ENCODE measurements around the gene OR51L1. TPM values are rescaled to one million over a fixed set of nuclear protein-coding genes. Genes with fewer than 3 reads are reported as not detected.
A peak's percentile ranks its signal among the peaks of the same experiment; 100 is the strongest.

The OR51L1 gene
- total RNA-seq, 1 donor = not detected

- TF ChIP-seq, protein P1, sequence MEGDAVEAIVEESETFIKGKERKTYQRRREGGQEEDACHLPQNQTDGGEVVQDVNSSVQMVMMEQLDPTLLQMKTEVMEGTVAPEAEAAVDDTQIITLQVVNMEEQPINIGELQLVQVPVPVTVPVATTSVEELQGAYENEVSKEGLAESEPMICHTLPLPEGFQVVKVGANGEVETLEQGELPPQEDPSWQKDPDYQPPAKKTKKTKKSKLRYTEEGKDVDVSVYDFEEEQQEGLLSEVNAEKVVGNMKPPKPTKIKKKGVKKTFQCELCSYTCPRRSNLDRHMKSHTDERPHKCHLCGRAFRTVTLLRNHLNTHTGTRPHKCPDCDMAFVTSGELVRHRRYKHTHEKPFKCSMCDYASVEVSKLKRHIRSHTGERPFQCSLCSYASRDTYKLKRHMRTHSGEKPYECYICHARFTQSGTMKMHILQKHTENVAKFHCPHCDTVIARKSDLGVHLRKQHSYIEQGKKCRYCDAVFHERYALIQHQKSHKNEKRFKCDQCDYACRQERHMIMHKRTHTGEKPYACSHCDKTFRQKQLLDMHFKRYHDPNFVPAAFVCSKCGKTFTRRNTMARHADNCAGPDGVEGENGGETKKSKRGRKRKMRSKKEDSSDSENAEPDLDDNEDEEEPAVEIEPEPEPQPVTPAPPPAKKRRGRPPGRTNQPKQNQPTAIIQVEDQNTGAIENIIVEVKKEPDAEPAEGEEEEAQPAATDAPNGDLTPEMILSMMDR (IDR thresholded peaks at IDR 0.05; ENCODE audit: extremely low read depth, low read depth, low read length) = no peak
- Histone ChIP-seq H3K36me3 (ENCODE audit: insufficient read depth, low read length) (no peaks in the 10 kb centered on the region), H3K27ac (ENCODE audit: low read depth, low read length) (no peak overlapping the region), H3K9me3 (ENCODE audit: low read depth, low read length) (no peaks in the 10 kb centered on the region), H2AFZ (ENCODE audit: low read length) (no peak overlapping the region), H3K4me1 (ENCODE audit: insufficient read depth, low read length) (no peaks in the 10 kb centered on the region), H4K20me1 (ENCODE audit: insufficient read depth, low read length) (no peaks in the 10 kb centered on the region), H3K79me2 (ENCODE audit: insufficient read depth, low read length) (no peaks in the 10 kb centered on the region), H3K27me3 (ENCODE audit: insufficient read depth, low read length) (no peaks in the 10 kb centered on the region), H3K4me2 (ENCODE audit: insufficient read depth, low read length) (no peak overlapping the region), H3K4me3 (ENCODE audit: insufficient read depth, low read length) (no peak overlapping the region)
- no peak for DNase-seq (ENCODE audit: insufficient read length, low spot score, missing footprints)
Observed at GRCh38 chr11:4982678-4983077, 12.0 kb upstream of the OR51L1 start.

DNA sequence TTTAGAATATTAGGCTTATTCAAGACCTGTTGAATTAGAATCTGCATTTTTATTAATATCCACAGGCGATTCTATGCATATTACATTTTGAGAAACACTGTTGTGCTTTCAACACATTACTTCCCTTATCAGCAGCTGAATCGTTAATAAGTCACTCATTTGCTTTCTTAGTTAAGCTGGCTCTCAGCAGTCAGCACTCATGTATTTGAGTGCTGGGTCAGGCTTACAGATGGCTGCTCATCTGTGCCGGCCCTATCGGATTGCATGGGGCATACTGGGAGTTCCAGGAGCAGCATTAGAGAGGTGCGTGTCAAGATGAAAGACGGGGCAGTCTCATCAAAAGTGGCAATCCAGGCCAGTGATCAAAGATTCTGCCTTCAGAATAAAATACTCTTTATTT lies 10.8 kb upstream of the OR51L1 start:
- no peak overlapping the region for H3K27ac ChIP-seq (ENCODE audit: low read depth, low read length)
- H3K27me3 ChIP-seq (ENCODE audit: insufficient read depth, low read length) = no peaks in the 10 kb centered on the region
- no peak for DNase-seq (ENCODE audit: insufficient read length, low spot score, missing footprints)
- H3K4me1 ChIP-seq (ENCODE audit: insufficient read depth, low read length) = no peaks in the 10 kb centered on the region
- H4K20me1 ChIP-seq (ENCODE audit: insufficient read depth, low read length) = no peaks in the 10 kb centered on the region
- no peak overlapping the region for H3K4me3 ChIP-seq (ENCODE audit: insufficient read depth, low read length)
- no peak overlapping the region for H3K4me2 ChIP-seq (ENCODE audit: insufficient read depth, low read length)
- TF ChIP-seq, protein P1 (IDR thresholded peaks at IDR 0.05; ENCODE audit: extremely low read depth, low read depth, low read length) = no peak
- no peaks in the 10 kb centered on the region for H3K79me2 ChIP-seq (ENCODE audit: insufficient read depth, low read length)
- no peak overlapping the region for H2AFZ ChIP-seq (ENCODE audit: low read length)
- H3K9me3 ChIP-seq (ENCODE audit: low read depth, low read length) = no peaks in the 10 kb centered on the region
- no peaks in the 10 kb centered on the region for H3K36me3 ChIP-seq (ENCODE audit: insufficient read depth, low read length)

DNA sequence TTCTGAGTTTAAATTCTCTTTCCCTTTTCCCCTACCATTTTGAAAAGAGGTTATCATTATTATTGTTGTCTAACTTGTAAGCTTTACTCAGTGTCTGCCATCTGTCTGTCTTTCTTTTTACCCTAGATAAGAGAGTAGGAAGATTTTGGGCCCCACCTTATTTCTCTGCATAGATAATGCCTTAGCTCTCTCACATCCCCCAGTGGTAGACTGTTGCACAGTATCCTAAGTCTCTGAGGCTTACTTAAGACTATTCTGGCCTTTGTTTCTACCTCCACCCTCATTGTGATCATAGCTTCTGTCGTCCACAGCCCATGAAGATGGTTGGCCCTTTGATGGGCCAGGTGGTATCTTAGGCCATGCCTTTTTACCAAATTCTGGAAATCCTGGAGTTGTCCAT lies 3.6 kb upstream of the OR51L1 start:
- no peaks in the 10 kb centered on the region for H3K36me3 ChIP-seq (ENCODE audit: insufficient read depth, low read length)
- H3K4me1 ChIP-seq (ENCODE audit: insufficient read depth, low read length) = no peaks in the 10 kb centered on the region
- TF ChIP-seq, protein P1 (IDR thresholded peaks at IDR 0.05; ENCODE audit: extremely low read depth, low read depth, low read length) = peak; percentile 32
- no peaks in the 10 kb centered on the region for H3K79me2 ChIP-seq (ENCODE audit: insufficient read depth, low read length)
- no peaks in the 10 kb centered on the region for H4K20me1 ChIP-seq (ENCODE audit: insufficient read depth, low read length)
- no peak overlapping the region for H3K4me3 ChIP-seq (ENCODE audit: insufficient read depth, low read length)
- no peaks in the 10 kb centered on the region for H3K27me3 ChIP-seq (ENCODE audit: insufficient read depth, low read length)
- no peaks in the 10 kb centered on the region for H3K9me3 ChIP-seq (ENCODE audit: low read depth, low read length)
- DNase-seq (ENCODE audit: insufficient read length, low spot score, missing footprints) = no peak
- H3K27ac ChIP-seq (ENCODE audit: low read depth, low read length) = no peak overlapping the region
- H3K4me2 ChIP-seq (ENCODE audit: insufficient read depth, low read length) = no peak overlapping the region
- no peak overlapping the region for H2AFZ ChIP-seq (ENCODE audit: low read length)

- H3K4me3 ChIP-seq (ENCODE audit: insufficient read depth, low read length) = no peak overlapping the region
- TF ChIP-seq, protein P1 (IDR thresholded peaks at IDR 0.05; ENCODE audit: extremely low read depth, low read depth, low read length) = peak; percentile 67
Observed at GRCh38 chr11:5004424-5005274, 10.0 kb downstream of the OR51L1 start.

More at GRCh38 chr11:5004424-5005274, 10.0 kb downstream of the OR51L1 start:
- no peak overlapping the region for H3K4me2 ChIP-seq (ENCODE audit: insufficient read depth, low read length)
- no peaks in the 10 kb centered on the region for H3K36me3 ChIP-seq (ENCODE audit: insufficient read depth, low read length)
- no peaks in the 10 kb centered on the region for H3K79me2 ChIP-seq (ENCODE audit: insufficient read depth, low read length)
- H3K27me3 ChIP-seq (ENCODE audit: insufficient read depth, low read length) = peaks cover 4% of the 10 kb centered on the region
- no peaks in the 10 kb centered on the region for H3K4me1 ChIP-seq (ENCODE audit: insufficient read depth, low read length)
- no peak overlapping the region for H3K27ac ChIP-seq (ENCODE audit: low read depth, low read length)
- no peak overlapping the region for H2AFZ ChIP-seq (ENCODE audit: low read length)
- H3K9me3 ChIP-seq (ENCODE audit: low read depth, low read length) = no peaks in the 10 kb centered on the region
- DNase-seq (ENCODE audit: insufficient read length, low spot score, missing footprints) = no peak
- H4K20me1 ChIP-seq (ENCODE audit: insufficient read depth, low read length) = no peaks in the 10 kb centered on the region

All from osteoblast (primary cell).